ENCODE data around the gene AVPR1A.

Gene AVPR1A

GRCh38 chr12:63095369-63095980 lies 55.5 kb downstream of the AVPR1A start:
- DNase-seq = no peak

GRCh38 chr12:63093711-63094110 lies 57.3 kb downstream of the AVPR1A start:
- no peak for DNase-seq

- DNase-seq = no peak
These were observed 57.9 kb downstream of the AVPR1A start for GRCh38 chr12:63093084-63093483.
